HEK293 (cell line): ENCODE data around the gene NAV2.

Experiments used
- CTCF ChIA-PET: fragments of 350-600 bp; formaldehyde crosslinking; extraction: SDS; loops from one replicate; lab custom pipeline; 2021; ENCODE audit warnings: antibody characterized with exemption; lab: Yijun Ruan, JAX
- POLR2A ChIA-PET: fragments of 300-600 bp; formaldehyde crosslinking; extraction: SDS; loops from one replicate; lab custom pipeline; 2020; ENCODE audit warnings: antibody characterized with exemption, inconsistent platforms; lab: Yijun Ruan, JAX
- H3K27ac ChIP-seq: fragments of 200-500 bp; sonication (Bioruptor generic); 2 replicates; pipeline ENCODE4 v1.5.1; 2014; ENCODE audit warnings: low read depth, low read length, control low read depth, inconsistent platforms; ENCODE audit errors: extremely low read depth
- H3K36me3 ChIP-seq, 2 experiments: fragments of 200-500 bp in 1 of 2; sonication (Bioruptor generic) in 1 of 2; 1 replicate in 1 of 2; 2 replicates in 1 of 2; pipeline ENCODE4 v1.5.1; 2014 to 2017; ENCODE audit warnings: inconsistent platforms in 2 of 2, low read length in 2 of 2; ENCODE audit not compliant: control insufficient read depth in 2 of 2, insufficient read depth in 1 of 2
- H3K4me1 ChIP-seq: fragments of 200-500 bp; sonication (Bioruptor generic); 2 replicates; pipeline ENCODE4 v1.5.1; 2014; ENCODE audit warnings: mild to moderate bottlenecking, low read length, inconsistent platforms; ENCODE audit not compliant: control insufficient read depth, insufficient read depth
- H3K4me3 ChIP-seq: 2 replicates; pipeline ENCODE4 v1.5.1; 2011; ENCODE audit warnings: low read depth, mild to moderate bottlenecking, control low read depth, low read length, moderate library complexity
- H3K9me3 ChIP-seq: fragments of 200-500 bp; sonication (Bioruptor generic); 2 replicates; pipeline ENCODE4 v1.5.1; 2014; ENCODE audit warnings: low read depth, low read length, inconsistent platforms; ENCODE audit not compliant: control insufficient read depth, insufficient read depth
- BCL6B ChIP-seq: fragments of 450-650 bp; formaldehyde crosslinking; IDR thresholded peaks from 2 replicates; pipeline ENCODE4 v1.5.1; 2017; ENCODE audit warnings: missing biosample characterization, missing genetic modification characterization
- KLF17 ChIP-seq: fragments of 450-650 bp; formaldehyde crosslinking; IDR thresholded peaks from 2 replicates; pipeline ENCODE4 v1.5.1; 2016; ENCODE audit warnings: missing biosample characterization, missing genetic modification characterization
- PRDM10 ChIP-seq: fragments of 450-650 bp; formaldehyde crosslinking; IDR thresholded peaks from 2 replicates; pipeline ENCODE4 v1.5.1; 2016; ENCODE audit warnings: missing biosample characterization, missing genetic modification characterization
- PRDM4 ChIP-seq: fragments of 450-650 bp; formaldehyde crosslinking; IDR thresholded peaks from 2 replicates; pipeline ENCODE4 v1.5.1; 2017; ENCODE audit warnings: missing biosample characterization, missing genetic modification characterization
- REST ChIP-seq: fragments of 450-650 bp; formaldehyde crosslinking; IDR thresholded peaks from 2 replicates; pipeline ENCODE4 v1.5.1; 2016; ENCODE audit warnings: missing biosample characterization, missing genetic modification characterization
- SP3 ChIP-seq: fragments of 450-650 bp; formaldehyde crosslinking; IDR thresholded peaks from 2 replicates; pipeline ENCODE4 v1.5.1; 2016; ENCODE audit warnings: missing biosample characterization, missing genetic modification characterization
- SP7 ChIP-seq: fragments of 450-650 bp; formaldehyde crosslinking; IDR thresholded peaks from 2 replicates; pipeline ENCODE4 v1.5.1; 2016; ENCODE audit warnings: missing biosample characterization, missing genetic modification characterization
- TCF7L2 ChIP-seq: IDR thresholded peaks from 2 replicates; pipeline ENCODE4 v1.6.1; 2011; ENCODE audit warnings: low read depth, mild to moderate bottlenecking, inconsistent platforms, low read length, moderate library complexity, borderline replicate concordance
- TRIM28 ChIP-seq: IDR thresholded peaks from 2 replicates; pipeline ENCODE4 v1.6.1; 2011; ENCODE audit warnings: low read length, control low read depth, borderline replicate concordance
- YY2 ChIP-seq: fragments of 450-650 bp; formaldehyde crosslinking; IDR thresholded peaks from 2 replicates; pipeline ENCODE4 v1.5.1; 2016; ENCODE audit warnings: missing biosample characterization, missing genetic modification characterization
- ZBTB20 ChIP-seq: fragments of 450-650 bp; formaldehyde crosslinking; IDR thresholded peaks from 2 replicates; pipeline ENCODE4 v1.5.1; 2016; ENCODE audit warnings: missing biosample characterization, missing genetic modification characterization
- ZNF112 ChIP-seq: fragments of 450-650 bp; formaldehyde crosslinking; IDR thresholded peaks from 2 replicates; pipeline ENCODE4 v1.5.0; 2017; ENCODE audit warnings: missing biosample characterization, missing genetic modification characterization
- ZNF350 ChIP-seq: fragments of 450-650 bp; formaldehyde crosslinking; IDR thresholded peaks from 2 replicates; pipeline ENCODE4 v1.5.0; 2017; ENCODE audit warnings: missing biosample characterization, mild to moderate bottlenecking, missing genetic modification characterization
- ZNF398 ChIP-seq: fragments of 450-650 bp; formaldehyde crosslinking; IDR thresholded peaks from 2 replicates; pipeline ENCODE4 v1.5.1; 2017; ENCODE audit warnings: missing biosample characterization, missing genetic modification characterization
- ZNF530 ChIP-seq: fragments of 450-650 bp; formaldehyde crosslinking; IDR thresholded peaks from 2 replicates; pipeline ENCODE4 v1.5.1; 2016; ENCODE audit warnings: low read depth, missing biosample characterization, missing genetic modification characterization
- ZNF560 ChIP-seq: fragments of 450-650 bp; formaldehyde crosslinking; IDR thresholded peaks from 2 replicates; pipeline ENCODE4 v1.5.1; 2017; ENCODE audit warnings: missing biosample characterization, missing genetic modification characterization, borderline replicate concordance
- ZNF610 ChIP-seq: fragments of 450-650 bp; formaldehyde crosslinking; IDR thresholded peaks from 2 replicates; pipeline ENCODE4 v1.5.1; 2016; ENCODE audit warnings: missing biosample characterization, missing genetic modification characterization, borderline replicate concordance
- ZNF639 ChIP-seq: fragments of 450-650 bp; formaldehyde crosslinking; IDR thresholded peaks from 2 replicates; pipeline ENCODE4 v1.5.1; 2016; ENCODE audit warnings: missing biosample characterization, missing genetic modification characterization
- ZNF670 ChIP-seq: fragments of 450-650 bp; formaldehyde crosslinking; IDR thresholded peaks from 2 replicates; pipeline ENCODE4 v1.5.1; 2016; ENCODE audit warnings: missing biosample characterization, missing genetic modification characterization, low read depth
- ZNF76 ChIP-seq: fragments of 450-650 bp; formaldehyde crosslinking; IDR thresholded peaks from 2 replicates; pipeline ENCODE4; 2016; ENCODE audit warnings: low read depth, missing biosample characterization, missing genetic modification characterization, borderline replicate concordance
- ZNF843 ChIP-seq: fragments of 450-650 bp; formaldehyde crosslinking; IDR thresholded peaks from 2 replicates; pipeline ENCODE4 v1.5.1; 2016; ENCODE audit warnings: missing biosample characterization, missing genetic modification characterization

The NAV2 gene

GRCh38 chr11:20080032-20080685 lies 367.5 kb downstream of the NAV2 start (continued):
- no peak for TF ChIP-seq ZNF398
- no peak for TF ChIP-seq ZNF639 (tag by site-specific recombination)
- no peak for TF ChIP-seq SP3
- TF ChIP-seq BCL6B (tag by site-specific recombination), result no peak
- no peak for TF ChIP-seq TRIM28
- no peak for TF ChIP-seq SP7
- no peak for TF ChIP-seq TCF7L2
- no peak for TF ChIP-seq ZNF670 (tag by site-specific recombination)
- TF ChIP-seq, all 188 proteins: peak for 0

GRCh38 chr11:20081336-20081735 lies 368.7 kb downstream of the NAV2 start:
- H3K27ac ChIP-seq, result no peak overlapping the region
- no peak overlapping the region for H3K4me3 ChIP-seq
- CTCF ChIA-PET, result interaction anchor here (1.2 kb wide), 1 partner anchor 30 kb away, joined by 3 read pairs; no protein-coding TSS in a partner anchor
- H3K4me1 ChIP-seq, result no peaks in the 10 kb centered on the region
- H3K9me3 ChIP-seq, result no peaks in the 10 kb centered on the region
- POLR2A ChIA-PET, result no interaction called here
- H3K36me3 ChIP-seq, result peaks cover 0 to 79% of the 10 kb centered on the region in 2 experiments; a peak in 2 of 3 replicates
- TF ChIP-seq ZNF112 (tag by site-specific recombination) (no peak), ZNF843 (tag by site-specific recombination) (no peak), ZNF530 (tag by site-specific recombination) (no peak), ZBTB20 (tag by site-specific recombination) (no peak), ZNF350 (tag by site-specific recombination) (no peak), YY2 (tag by site-specific recombination) (no peak), ZNF560 (tag by site-specific recombination) (no peak), KLF17 (tag by site-specific recombination) (no peak), ZNF76 (no peak), PRDM10 (tag by site-specific recombination) (no peak), PRDM4 (tag by site-specific recombination) (no peak), ZNF610 (tag by site-specific recombination) (no peak), REST (no peak)
